ENCODE measurements around the gene IST1. TPM values are rescaled to one million over a fixed set of nuclear protein-coding genes. Genes with fewer than 3 reads are reported as not detected.

Gene IST1
- total RNA-seq, 1 experiment from 2014 or later = 331 TPM

GRCh38 chr16:71912534-71913275 is 17.4 kb downstream of the IST1 start:
- intact Hi-C loops (cut with micrococcal nuclease; ENCODE audit: unreplicated experiment) = no loop called here

GRCh38 chr16:71914802-71915201 is 19.5 kb downstream of the IST1 start:
- no peak for DNase-seq
- H3K27ac Mint-ChIP-seq (ENCODE audit: unreplicated experiment) = no peak overlapping the region
- no TSS peak for BruUV-seq (replicated peaks)
- peaks cover 18% of the 10 kb centered on the region for H3K9me3 Mint-ChIP-seq (ENCODE audit: unreplicated experiment)
- Histone ChIP-seq H3K9me3 (no peaks in the 10 kb centered on the region), H3K4me1 (no peaks in the 10 kb centered on the region; the same call in 1 of the 2 replicates), H3K27me3 (replicated peaks; ENCODE audit: control insufficient read depth, insufficient read depth, low read length) (no peaks in the 10 kb centered on the region), H3K36me3 (ENCODE audit: control insufficient read depth, insufficient read depth, low read length) (peaks cover 14% of the 10 kb centered on the region), H3K4me3 (ENCODE audit: low read depth, low read length) (no peak overlapping the region)
- peaks cover 93% of the 10 kb centered on the region for H3K36me3 Mint-ChIP-seq (ENCODE audit: insufficient read depth, unreplicated experiment)
- ChIA-PET CTCF (interaction anchor here (1.3 kb wide), 1 partner anchor 47 kb away, joined by 4 read pairs; no protein-coding TSS in a partner anchor), POLR2A (no interaction called here)
- TF ChIP-seq CTCF (IDR thresholded peaks at IDR 0.05; ENCODE audit: insufficient read depth in 1 of 2, low read depth in 1 of 2, low read length in 1 of 2, severe bottlenecking in 1 of 2, unreplicated experiment in 1 of 2) = no peak
- H3K4me1 Mint-ChIP-seq (ENCODE audit: low read depth, unreplicated experiment) = no peaks in the 10 kb centered on the region
- intact Hi-C loops (cut with micrococcal nuclease; ENCODE audit: unreplicated experiment) = no loop called here
- H3K4me3 Mint-ChIP-seq (ENCODE audit: unreplicated experiment) = no peak overlapping the region
- H3K27me3 Mint-ChIP-seq (ENCODE audit: insufficient read depth, unreplicated experiment) = no peaks in the 10 kb centered on the region

More at GRCh38 chr16:71912534-71913275, 17.4 kb downstream of the IST1 start:
- Mint-ChIP-seq H3K4me3 (ENCODE audit: unreplicated experiment) (no peak overlapping the region), H3K9me3 (ENCODE audit: unreplicated experiment) (peaks cover 2% of the 10 kb centered on the region), H3K4me1 (ENCODE audit: low read depth, unreplicated experiment) (no peaks in the 10 kb centered on the region), H3K36me3 (ENCODE audit: insufficient read depth, unreplicated experiment) (peaks cover 93% of the 10 kb centered on the region), H3K27me3 (ENCODE audit: insufficient read depth, unreplicated experiment) (no peaks in the 10 kb centered on the region), H3K27ac (ENCODE audit: unreplicated experiment) (no peak overlapping the region)
- ChIA-PET CTCF (no interaction called here), POLR2A (no interaction called here)
- no peak for DNase-seq
- H3K4me3 ChIP-seq (ENCODE audit: low read depth, low read length) = no peak overlapping the region
- no peaks in the 10 kb centered on the region for H3K9me3 ChIP-seq
- no peaks in the 10 kb centered on the region; the same call in 1 of the 2 replicates for H3K4me1 ChIP-seq
- BruUV-seq (replicated peaks) = no TSS peak
- no peaks in the 10 kb centered on the region for H3K27me3 ChIP-seq (replicated peaks; ENCODE audit: control insufficient read depth, insufficient read depth, low read length)
- peaks cover 8% of the 10 kb centered on the region for H3K36me3 ChIP-seq (ENCODE audit: control insufficient read depth, insufficient read depth, low read length)
- TF ChIP-seq CTCF (IDR thresholded peaks at IDR 0.05; ENCODE audit: insufficient read depth in 1 of 2, low read depth in 1 of 2, low read length in 1 of 2, severe bottlenecking in 1 of 2, unreplicated experiment in 1 of 2) = no peak

DNA sequence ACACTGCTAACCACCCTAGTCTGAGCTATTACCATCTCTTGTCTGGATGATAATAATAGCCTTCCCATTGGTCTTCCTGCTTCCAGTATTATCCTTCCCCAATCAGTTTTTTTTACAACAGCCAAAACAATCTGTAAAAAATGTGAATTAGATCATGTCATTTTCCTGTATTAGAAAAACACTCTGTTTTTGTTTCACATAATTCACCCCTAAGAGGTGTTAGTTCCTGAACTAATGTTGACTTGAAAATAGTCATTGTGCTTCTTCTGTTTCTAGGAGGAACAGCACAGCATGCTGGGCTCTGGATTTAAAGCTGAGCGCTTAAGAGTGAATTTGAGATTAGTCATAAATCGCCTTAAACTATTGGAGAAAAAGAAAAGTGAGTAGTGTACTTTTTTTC is 20.0 kb downstream of the IST1 start:
- no TSS peak for BruUV-seq (replicated peaks)
- Mint-ChIP-seq H3K27me3 (ENCODE audit: insufficient read depth, unreplicated experiment) (no peaks in the 10 kb centered on the region), H3K27ac (ENCODE audit: unreplicated experiment) (no peak overlapping the region), H3K9me3 (ENCODE audit: unreplicated experiment) (peaks cover 18% of the 10 kb centered on the region), H3K4me3 (ENCODE audit: unreplicated experiment) (no peak overlapping the region), H3K36me3 (ENCODE audit: insufficient read depth, unreplicated experiment) (peaks cover 93% of the 10 kb centered on the region), H3K4me1 (ENCODE audit: low read depth, unreplicated experiment) (no peaks in the 10 kb centered on the region)
- no peak overlapping the region for H3K4me3 ChIP-seq (ENCODE audit: low read depth, low read length)
- no peaks in the 10 kb centered on the region for H3K4me1 ChIP-seq
- intact Hi-C loops (cut with micrococcal nuclease; ENCODE audit: unreplicated experiment) = no loop called here
- ChIA-PET CTCF (interaction anchor here (1.3 kb wide), 1 partner anchor 46 kb away, joined by 4 read pairs; no protein-coding TSS in a partner anchor), POLR2A (no interaction called here)
- no peaks in the 10 kb centered on the region for H3K9me3 ChIP-seq
- no peak for DNase-seq
- no peaks in the 10 kb centered on the region for H3K27me3 ChIP-seq (replicated peaks; ENCODE audit: control insufficient read depth, insufficient read depth, low read length)
- peaks cover 14% of the 10 kb centered on the region for H3K36me3 ChIP-seq (ENCODE audit: control insufficient read depth, insufficient read depth, low read length)
- TF ChIP-seq CTCF (IDR thresholded peaks at IDR 0.05; ENCODE audit: insufficient read depth in 1 of 2, low read depth in 1 of 2, low read length in 1 of 2, severe bottlenecking in 1 of 2, unreplicated experiment in 1 of 2) = no peak

Measured in Caco-2 (cell line).